Measurements from ENCODE around the gene TMED5.

- TF ChIP-seq, protein P1, sequence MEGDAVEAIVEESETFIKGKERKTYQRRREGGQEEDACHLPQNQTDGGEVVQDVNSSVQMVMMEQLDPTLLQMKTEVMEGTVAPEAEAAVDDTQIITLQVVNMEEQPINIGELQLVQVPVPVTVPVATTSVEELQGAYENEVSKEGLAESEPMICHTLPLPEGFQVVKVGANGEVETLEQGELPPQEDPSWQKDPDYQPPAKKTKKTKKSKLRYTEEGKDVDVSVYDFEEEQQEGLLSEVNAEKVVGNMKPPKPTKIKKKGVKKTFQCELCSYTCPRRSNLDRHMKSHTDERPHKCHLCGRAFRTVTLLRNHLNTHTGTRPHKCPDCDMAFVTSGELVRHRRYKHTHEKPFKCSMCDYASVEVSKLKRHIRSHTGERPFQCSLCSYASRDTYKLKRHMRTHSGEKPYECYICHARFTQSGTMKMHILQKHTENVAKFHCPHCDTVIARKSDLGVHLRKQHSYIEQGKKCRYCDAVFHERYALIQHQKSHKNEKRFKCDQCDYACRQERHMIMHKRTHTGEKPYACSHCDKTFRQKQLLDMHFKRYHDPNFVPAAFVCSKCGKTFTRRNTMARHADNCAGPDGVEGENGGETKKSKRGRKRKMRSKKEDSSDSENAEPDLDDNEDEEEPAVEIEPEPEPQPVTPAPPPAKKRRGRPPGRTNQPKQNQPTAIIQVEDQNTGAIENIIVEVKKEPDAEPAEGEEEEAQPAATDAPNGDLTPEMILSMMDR (IDR thresholded peaks at IDR 0.05) = no peak
- TF ChIP-seq POLR2A (IDR thresholded peaks at IDR 0.05) = no peak
These were observed 69.1 kb downstream of the TMED5 start for GRCh38 chr1:93111065-93111464.
